Measurements from ENCODE around the gene SPPL2B. TPM values are rescaled to one million over a fixed set of nuclear protein-coding genes. Genes with fewer than 3 reads are reported as not detected.
"Not testable (repeated sequence)": the region's sequence is repeated elsewhere in the genome, so short reads cannot be mapped to it uniquely, and the experiment has no call there.

SPPL2B gene
- polyA plus RNA-seq, 3 donors = 5.7 to 64.9 (median 8.7) TPM

DNA sequence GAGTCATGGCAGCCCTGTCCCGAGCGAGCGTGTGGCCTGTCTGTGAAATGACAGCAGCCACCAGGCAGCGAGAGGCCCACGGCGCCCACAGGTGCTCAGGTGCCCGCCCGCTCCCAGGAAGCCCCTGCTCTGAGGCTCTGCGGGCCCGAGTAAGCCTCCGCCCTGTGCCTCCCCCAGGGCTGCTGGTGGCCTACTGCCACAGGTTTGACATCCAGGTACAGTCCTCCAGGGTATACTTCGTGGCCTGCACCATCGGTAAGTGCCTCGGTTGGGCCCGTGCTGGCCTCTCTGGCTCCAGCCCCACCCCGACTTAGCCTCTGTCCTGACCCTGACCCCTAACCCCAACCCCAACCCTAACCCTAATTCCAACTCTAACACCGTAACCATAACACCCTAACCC lies 16.6 kb downstream of the SPPL2B start:
- Mint-ChIP-seq H3K9me3 (no peaks in the 10 kb centered on the region), H3K36me3 (peaks cover 12 to 15% of the 10 kb centered on the region in 2 donors), H3K4me3 (no peak overlapping the region), H3K27ac (peak overlapping the region in 1 of 7 donors; percentile 35), H3K27me3 (ENCODE audit: low read depth in 3 of 3) (peaks cover 0 to 1% (median 0%) of the 10 kb centered on the region in 3 donors), H3K4me1 (no peaks in the 10 kb centered on the region)
- Histone ChIP-seq H3K9me3 (replicated peaks in 1 of 2; ENCODE audit: control insufficient read depth in 1 of 2, insufficient read depth in 1 of 2, low read length in 2 of 2) (no peaks in the 10 kb centered on the region), H3K4me2 (replicated peaks; ENCODE audit: extremely low read depth, low read length, poor library complexity, severe bottlenecking) (no peak overlapping the region), H3K79me2 (ENCODE audit: insufficient read depth, low read length) (no peaks in the 10 kb centered on the region), H2AFZ (ENCODE audit: insufficient read depth, low read depth, low read length, poor library complexity, severe bottlenecking) (no peak overlapping the region), H3K27ac (ENCODE audit: low read depth in 1 of 2, low read length in 2 of 2) (no peak overlapping the region), H3K4me3 (replicated peaks in 1 of 3; ENCODE audit: low read depth in 2 of 3, low read length in 3 of 3) (no peak overlapping the region), H3K9ac (ENCODE audit: insufficient read depth, low read length, poor library complexity, severe bottlenecking) (no peak overlapping the region), H3K4me1 (ENCODE audit: control insufficient read depth in 1 of 2, insufficient read depth in 2 of 2, low read length in 2 of 2) (no peaks in the 10 kb centered on the region), H4K20me1 (ENCODE audit: insufficient read depth, low read length) (no peaks in the 10 kb centered on the region), H3K27me3 (ENCODE audit: control insufficient read depth in 2 of 2, insufficient read depth in 2 of 2, low read length in 2 of 2) (no peaks in the 10 kb centered on the region), H3K36me3 (replicated peaks in 1 of 2; ENCODE audit: control insufficient read depth in 1 of 2, insufficient read depth in 2 of 2, low read length in 2 of 2) (peaks cover 9 to 20% of the 10 kb centered on the region in 2 donors)
- 94% methylated on average over 15 of the region's 17 CpGs for WGBS (ENCODE audit: insufficient coverage)
- intact Hi-C loops (cut with micrococcal nuclease) = no loop called here
- DNase-seq = no peak
- TF ChIP-seq, protein P1, sequence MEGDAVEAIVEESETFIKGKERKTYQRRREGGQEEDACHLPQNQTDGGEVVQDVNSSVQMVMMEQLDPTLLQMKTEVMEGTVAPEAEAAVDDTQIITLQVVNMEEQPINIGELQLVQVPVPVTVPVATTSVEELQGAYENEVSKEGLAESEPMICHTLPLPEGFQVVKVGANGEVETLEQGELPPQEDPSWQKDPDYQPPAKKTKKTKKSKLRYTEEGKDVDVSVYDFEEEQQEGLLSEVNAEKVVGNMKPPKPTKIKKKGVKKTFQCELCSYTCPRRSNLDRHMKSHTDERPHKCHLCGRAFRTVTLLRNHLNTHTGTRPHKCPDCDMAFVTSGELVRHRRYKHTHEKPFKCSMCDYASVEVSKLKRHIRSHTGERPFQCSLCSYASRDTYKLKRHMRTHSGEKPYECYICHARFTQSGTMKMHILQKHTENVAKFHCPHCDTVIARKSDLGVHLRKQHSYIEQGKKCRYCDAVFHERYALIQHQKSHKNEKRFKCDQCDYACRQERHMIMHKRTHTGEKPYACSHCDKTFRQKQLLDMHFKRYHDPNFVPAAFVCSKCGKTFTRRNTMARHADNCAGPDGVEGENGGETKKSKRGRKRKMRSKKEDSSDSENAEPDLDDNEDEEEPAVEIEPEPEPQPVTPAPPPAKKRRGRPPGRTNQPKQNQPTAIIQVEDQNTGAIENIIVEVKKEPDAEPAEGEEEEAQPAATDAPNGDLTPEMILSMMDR (IDR thresholded peaks at IDR 0.05) = no peak

DNA sequence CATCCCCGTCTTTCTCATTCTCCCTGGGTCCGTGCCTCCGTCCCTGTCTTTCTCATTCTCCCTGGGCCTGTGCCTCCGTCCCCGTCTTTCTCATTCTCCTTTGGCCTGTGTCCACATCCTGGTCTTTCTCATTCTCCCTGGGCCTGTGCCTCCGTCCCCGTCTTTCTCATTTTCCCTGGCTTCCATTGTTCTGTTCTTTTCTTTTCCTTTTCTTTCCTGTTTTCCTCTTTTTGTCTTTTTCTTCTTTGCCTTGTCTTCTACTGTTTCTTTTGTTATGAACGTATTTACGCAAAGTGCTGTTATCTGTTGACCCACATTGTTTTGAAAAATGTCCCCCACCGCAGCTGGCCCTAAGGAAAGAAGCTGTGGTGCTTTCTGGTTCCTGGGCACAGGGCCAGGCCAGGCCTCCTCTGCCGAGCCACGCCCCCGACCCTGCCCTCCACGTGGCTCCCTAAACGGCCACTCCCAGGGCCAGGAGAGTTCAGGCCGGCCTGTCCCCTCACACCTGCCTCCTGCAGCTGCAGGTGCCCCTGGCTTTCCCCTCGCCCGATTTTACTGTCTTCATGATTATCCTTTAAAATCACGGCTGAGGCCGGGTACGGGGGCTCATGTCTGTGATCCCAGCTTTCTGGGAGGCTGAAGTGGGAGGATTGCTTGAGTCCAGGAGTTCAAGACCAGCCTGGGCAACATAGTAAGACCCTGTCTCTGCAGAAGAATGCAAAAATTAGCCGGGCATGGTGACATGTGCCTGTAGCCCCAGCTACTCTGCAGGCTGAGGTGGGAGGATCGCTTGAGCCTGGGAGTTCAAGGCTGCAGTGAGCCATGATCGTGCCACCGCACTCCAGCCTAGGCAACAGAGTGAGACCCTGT lies 17.5 kb downstream of the SPPL2B start:
- no peak overlapping the region for H3K4me2 ChIP-seq (replicated peaks; ENCODE audit: extremely low read depth, low read length, poor library complexity, severe bottlenecking)
- no peak overlapping the region for H3K4me3 ChIP-seq (replicated peaks in 1 of 3; ENCODE audit: low read depth in 2 of 3, low read length in 3 of 3)
- no peaks in the 10 kb centered on the region for H3K4me1 Mint-ChIP-seq
- peak overlapping the region in 1 of 7 donors; percentile 15 for H3K27ac Mint-ChIP-seq
- peaks cover 16 to 21% of the 10 kb centered on the region in 2 donors for H3K36me3 ChIP-seq (replicated peaks in 1 of 2; ENCODE audit: control insufficient read depth in 1 of 2, insufficient read depth in 2 of 2, low read length in 2 of 2)
- peaks cover 0 to 1% (median 0%) of the 10 kb centered on the region in 3 donors for H3K27me3 Mint-ChIP-seq (ENCODE audit: low read depth in 3 of 3)
- H3K9ac ChIP-seq (ENCODE audit: insufficient read depth, low read length, poor library complexity, severe bottlenecking) = no peak overlapping the region
- intact Hi-C loops (cut with micrococcal nuclease) = no loop called here
- DNase-seq = no peak
- H3K4me3 Mint-ChIP-seq = no peak overlapping the region
- H2AFZ ChIP-seq (ENCODE audit: insufficient read depth, low read depth, low read length, poor library complexity, severe bottlenecking) = no peak overlapping the region
- 66% methylated on average over 22 of the region's 25 CpGs for WGBS (ENCODE audit: insufficient coverage)
- TF ChIP-seq, protein P1 (IDR thresholded peaks at IDR 0.05) = no peak
- H3K9me3 ChIP-seq (replicated peaks in 1 of 2; ENCODE audit: control insufficient read depth in 1 of 2, insufficient read depth in 1 of 2, low read length in 2 of 2) = no peaks in the 10 kb centered on the region
- no peaks in the 10 kb centered on the region for H3K27me3 ChIP-seq (ENCODE audit: control insufficient read depth in 2 of 2, insufficient read depth in 2 of 2, low read length in 2 of 2)
- no peaks in the 10 kb centered on the region for H3K4me1 ChIP-seq (ENCODE audit: control insufficient read depth in 1 of 2, insufficient read depth in 2 of 2, low read length in 2 of 2)
- no peaks in the 10 kb centered on the region for H3K79me2 ChIP-seq (ENCODE audit: insufficient read depth, low read length)
- H3K9me3 Mint-ChIP-seq = no peaks in the 10 kb centered on the region
- no peaks in the 10 kb centered on the region for H4K20me1 ChIP-seq (ENCODE audit: insufficient read depth, low read length)
- H3K36me3 Mint-ChIP-seq = peaks cover 12 to 15% of the 10 kb centered on the region in 2 donors
- H3K27ac ChIP-seq (ENCODE audit: low read depth in 1 of 2, low read length in 2 of 2) = no peak overlapping the region

DNA sequence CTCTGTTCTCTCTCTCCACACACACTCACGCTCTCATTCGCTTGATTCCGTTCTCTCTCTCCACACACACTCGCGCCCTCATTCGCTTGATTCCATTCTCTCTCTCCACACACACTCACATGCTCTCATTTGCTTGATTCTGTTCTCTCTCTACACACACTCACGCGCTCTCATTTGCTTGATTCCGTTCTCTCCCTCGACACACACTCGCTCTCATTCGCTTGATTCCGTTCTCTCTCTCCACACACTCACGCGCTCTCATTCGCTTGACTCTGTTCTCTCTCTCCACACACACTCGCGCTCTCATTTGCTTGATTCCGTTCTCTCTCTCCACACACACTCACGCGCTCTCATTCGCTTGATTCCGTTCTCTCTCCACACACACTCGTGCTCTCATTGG lies 21.3 kb downstream of the SPPL2B start:
- H3K27ac ChIP-seq (ENCODE audit: low read depth in 1 of 2, low read length in 2 of 2); H3K4me1 ChIP-seq (ENCODE audit: control insufficient read depth in 1 of 2, insufficient read depth in 2 of 2, low read length in 2 of 2); H3K79me2 ChIP-seq (ENCODE audit: insufficient read depth, low read length); DNase-seq; H3K4me2 ChIP-seq (replicated peaks; ENCODE audit: extremely low read depth, low read length, poor library complexity, severe bottlenecking); H3K27ac Mint-ChIP-seq; intact Hi-C loops (cut with micrococcal nuclease); H3K9ac ChIP-seq (ENCODE audit: insufficient read depth, low read length, poor library complexity, severe bottlenecking); H3K4me1 Mint-ChIP-seq; H4K20me1 ChIP-seq (ENCODE audit: insufficient read depth, low read length); H3K9me3 Mint-ChIP-seq; H3K4me3 Mint-ChIP-seq; H3K27me3 Mint-ChIP-seq (ENCODE audit: low read depth in 3 of 3); H3K4me3 ChIP-seq (replicated peaks in 1 of 3; ENCODE audit: low read depth in 2 of 3, low read length in 3 of 3); H3K27me3 ChIP-seq (ENCODE audit: control insufficient read depth in 2 of 2, insufficient read depth in 2 of 2, low read length in 2 of 2); H3K9me3 ChIP-seq (replicated peaks in 1 of 2; ENCODE audit: control insufficient read depth in 1 of 2, insufficient read depth in 1 of 2, low read length in 2 of 2); H2AFZ ChIP-seq (ENCODE audit: insufficient read depth, low read depth, low read length, poor library complexity, severe bottlenecking): not testable (repeated sequence)
- peaks cover 16 to 26% of the 10 kb centered on the region in 2 donors for H3K36me3 ChIP-seq (replicated peaks in 1 of 2; ENCODE audit: control insufficient read depth in 1 of 2, insufficient read depth in 2 of 2, low read length in 2 of 2)
- WGBS (ENCODE audit: insufficient coverage) = 94% methylated on average over 24 of the region's 24 CpGs
- peaks cover 7 to 18% of the 10 kb centered on the region in 2 donors for H3K36me3 Mint-ChIP-seq

Data from CD14-positive monocyte (primary cell).